HepG2 (cell line): ENCODE data around the gene CMIP. TPM values are rescaled to one million over a fixed set of nuclear protein-coding genes. Genes with fewer than 3 reads are reported as not detected.
A peak's percentile ranks its signal among the peaks of the same experiment; 100 is the strongest.

Source experiments
- HDAC6 ChIP-seq: fragments of 200-600 bp; sonication (generic); IDR thresholded peaks from 2 replicates; pipeline ENCODE4 v1.7.0; 2017; ENCODE audit warnings: mild to moderate bottlenecking, antibody characterized with exemption, low read length, low read depth
- THAP11 ChIP-seq: IDR thresholded peaks from 2 replicates; pipeline ENCODE4 v1.6.1; 2016; ENCODE audit warnings: missing biosample characterization, missing genetic modification reagents
- ZNF274 ChIP-seq: sonication (generic); formaldehyde crosslinking; IDR thresholded peaks from 2 replicates; pipeline ENCODE4 v1.5.1; 2020; ENCODE audit warnings: mild to moderate bottlenecking, missing genetic modification reagents
- ZNF619 ChIP-seq: sonication (generic); formaldehyde crosslinking; IDR thresholded peaks from 2 replicates; pipeline ENCODE4 v1.4.0; 2020; ENCODE audit warnings: mild to moderate bottlenecking, missing genetic modification reagents
- ZNF747 ChIP-seq: sonication (generic); formaldehyde crosslinking; IDR thresholded peaks from 2 replicates; pipeline ENCODE4 v1.8.1; 2023; ENCODE audit warnings: missing genetic modification reagents, mild to moderate bottlenecking, borderline replicate concordance
- ZNF761 ChIP-seq: sonication (generic); formaldehyde crosslinking; conservative IDR thresholded peaks from 2 replicates; pipeline ENCODE4 v1.4.0; 2020; ENCODE audit warnings: mild to moderate bottlenecking, missing genetic modification reagents
- polyA plus RNA-seq, 8 experiments: library from polyadenylated mRNA; depleted of rRNA in 3 of 8; stranded (reverse) in 7 of 8; unstranded in 1 of 8; fragments of >200 nt; fragmentation: Illumina TruSeq in 4 of 8; extraction: Trizol in 4 of 8; gene quantifications; 2 replicates each; pipeline versions ENCODE4 v1.2.1 to v1.2.3, GENCODE V29; 2011 to 2016; ENCODE audit warnings: low read depth in 4 of 8, missing spikeins in 1 of 8, mixed read lengths in 1 of 8; ENCODE audit not compliant: insufficient read depth in 1 of 8
- total RNA-seq, 5 experiments: library from RNA; depleted of rRNA; stranded (reverse); fragments of >200 nt; fragmentation: Illumina TruSeq; extraction: Trizol; gene quantifications; 2 replicates each; pipeline ENCODE4 v1.2.3, GENCODE V29; 2016; ENCODE audit warnings: low read depth in 1 of 5
- TF ChIP-seq, protein P1 (sequence below): sonication (generic); formaldehyde crosslinking; IDR thresholded peaks from 2 replicates; pipeline ENCODE4 v1.4.0; 2020; ENCODE audit warnings: missing genetic modification reagents
- TF ChIP-seq, protein P2 (sequence below): IDR thresholded peaks from 2 replicates; pipeline ENCODE4 v1.6.1; 2016; ENCODE audit warnings: missing genetic modification reagents, missing compliant biosample characterization
- TF ChIP-seq, protein P3 (sequence below): conservative IDR thresholded peaks from 2 replicates; pipeline ENCODE4 v1.6.1; 2018; ENCODE audit warnings: missing genetic modification reagents

The CMIP gene
- total and polyA plus RNA-seq, 2 of the 13 experiments (the other 11 are each of a cell fraction or from before 2014, with no cell fraction given) = 10.9 to 18.1 TPM

- TF ChIP-seq, protein P1, sequence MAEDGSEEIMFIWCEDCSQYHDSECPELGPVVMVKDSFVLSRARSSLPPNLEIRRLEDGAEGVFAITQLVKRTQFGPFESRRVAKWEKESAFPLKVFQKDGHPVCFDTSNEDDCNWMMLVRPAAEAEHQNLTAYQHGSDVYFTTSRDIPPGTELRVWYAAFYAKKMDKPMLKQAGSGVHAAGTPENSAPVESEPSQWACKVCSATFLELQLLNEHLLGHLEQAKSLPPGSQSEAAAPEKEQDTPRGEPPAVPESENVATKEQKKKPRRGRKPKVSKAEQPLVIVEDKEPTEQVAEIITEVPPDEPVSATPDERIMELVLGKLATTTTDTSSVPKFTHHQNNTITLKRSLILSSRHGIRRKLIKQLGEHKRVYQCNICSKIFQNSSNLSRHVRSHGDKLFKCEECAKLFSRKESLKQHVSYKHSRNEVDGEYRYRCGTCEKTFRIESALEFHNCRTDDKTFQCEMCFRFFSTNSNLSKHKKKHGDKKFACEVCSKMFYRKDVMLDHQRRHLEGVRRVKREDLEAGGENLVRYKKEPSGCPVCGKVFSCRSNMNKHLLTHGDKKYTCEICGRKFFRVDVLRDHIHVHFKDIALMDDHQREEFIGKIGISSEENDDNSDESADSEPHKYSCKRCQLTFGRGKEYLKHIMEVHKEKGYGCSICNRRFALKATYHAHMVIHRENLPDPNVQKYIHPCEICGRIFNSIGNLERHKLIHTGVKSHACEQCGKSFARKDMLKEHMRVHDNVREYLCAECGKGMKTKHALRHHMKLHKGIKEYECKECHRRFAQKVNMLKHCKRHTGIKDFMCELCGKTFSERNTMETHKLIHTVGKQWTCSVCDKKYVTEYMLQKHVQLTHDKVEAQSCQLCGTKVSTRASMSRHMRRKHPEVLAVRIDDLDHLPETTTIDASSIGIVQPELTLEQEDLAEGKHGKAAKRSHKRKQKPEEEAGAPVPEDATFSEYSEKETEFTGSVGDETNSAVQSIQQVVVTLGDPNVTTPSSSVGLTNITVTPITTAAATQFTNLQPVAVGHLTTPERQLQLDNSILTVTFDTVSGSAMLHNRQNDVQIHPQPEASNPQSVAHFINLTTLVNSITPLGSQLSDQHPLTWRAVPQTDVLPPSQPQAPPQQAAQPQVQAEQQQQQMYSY (CRISPR knock-in tag) = no peak
- TF ChIP-seq ZNF274 (CRISPR knock-in tag) = no peak
- TF ChIP-seq HDAC6 = no peak
- no peak for TF ChIP-seq ZNF747 (CRISPR knock-in tag)
- TF ChIP-seq THAP11 (CRISPR knock-in tag) = peak; percentile 100
- TF ChIP-seq, protein P2, sequence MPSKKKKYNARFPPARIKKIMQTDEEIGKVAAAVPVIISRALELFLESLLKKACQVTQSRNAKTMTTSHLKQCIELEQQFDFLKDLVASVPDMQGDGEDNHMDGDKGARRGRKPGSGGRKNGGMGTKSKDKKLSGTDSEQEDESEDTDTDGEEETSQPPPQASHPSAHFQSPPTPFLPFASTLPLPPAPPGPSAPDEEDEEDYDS = no peak
- TF ChIP-seq, protein P3, sequence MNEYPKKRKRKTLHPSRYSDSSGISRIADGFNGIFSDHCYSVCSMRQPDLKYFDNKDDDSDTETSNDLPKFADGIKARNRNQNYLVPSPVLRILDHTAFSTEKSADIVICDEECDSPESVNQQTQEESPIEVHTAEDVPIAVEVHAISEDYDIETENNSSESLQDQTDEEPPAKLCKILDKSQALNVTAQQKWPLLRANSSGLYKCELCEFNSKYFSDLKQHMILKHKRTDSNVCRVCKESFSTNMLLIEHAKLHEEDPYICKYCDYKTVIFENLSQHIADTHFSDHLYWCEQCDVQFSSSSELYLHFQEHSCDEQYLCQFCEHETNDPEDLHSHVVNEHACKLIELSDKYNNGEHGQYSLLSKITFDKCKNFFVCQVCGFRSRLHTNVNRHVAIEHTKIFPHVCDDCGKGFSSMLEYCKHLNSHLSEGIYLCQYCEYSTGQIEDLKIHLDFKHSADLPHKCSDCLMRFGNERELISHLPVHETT (CRISPR knock-in tag) = no peak
- TF ChIP-seq ZNF619 = 0 out of 2 replicates have a peak, but pooled peaks have one; percentile 66
- no peak for TF ChIP-seq ZNF761 (CRISPR knock-in tag)
These were observed 301.3 kb downstream of the CMIP start (continued) for GRCh38 chr16:81745704-81746558.
